Left renal cortex interstitium (tissue), 4 donors: ENCODE results near the gene TRIM63. TPM values are rescaled to one million over a fixed set of nuclear protein-coding genes. Genes with fewer than 3 reads are reported as not detected.

Source experiments
- DNase-seq, 4 donors: peaks; one replicate each; pipeline ENCODE4 v3.0.0-alpha.2; 2013; ENCODE audit warnings: low read depth in 4 of 4, low spot score in 2 of 4, missing footprints in 1 of 4
- polyA plus RNA-seq, 4 donors: library from polyadenylated mRNA; unstranded; fragments of 120-200 nt; gene quantifications; one replicate each; pipeline ENCODE4 v1.2.1, GENCODE V29; 2013; ENCODE audit not compliant: insufficient read length in 4 of 4

TRIM63 gene
- polyA plus RNA-seq, 4 donors: 0.62 to 0.87 (median 0.75) TPM

GRCh38 chr1:26089125-26089524 is 21.7 kb upstream of the TRIM63 start:
- no peak for DNase-seq

- DNase-seq: no peak
These were observed 17.4 kb upstream of the TRIM63 start for GRCh38 chr1:26084844-26085243.

GRCh38 chr1:26084091-26084561 is 16.7 kb upstream of the TRIM63 start:
- no peak for DNase-seq

- DNase-seq: no peak
These were observed 15.8 kb upstream of the TRIM63 start for GRCh38 chr1:26083208-26083607.

GRCh38 chr1:26082020-26082350 is 14.6 kb upstream of the TRIM63 start:
- DNase-seq: no peak

- no peak for DNase-seq
These were observed 14.0 kb upstream of the TRIM63 start for GRCh38 chr1:26081267-26082019.

GRCh38 chr1:26079960-26080814 is 12.8 kb upstream of the TRIM63 start:
- DNase-seq: no peak

- DNase-seq: no peak
These were observed 11.7 kb upstream of the TRIM63 start for GRCh38 chr1:26079178-26079563.

- no peak for DNase-seq
These were observed 11.1 kb upstream of the TRIM63 start for GRCh38 chr1:26078286-26079177.

- no peak for DNase-seq
These were observed 10.1 kb upstream of the TRIM63 start for GRCh38 chr1:26077524-26077923.

GRCh38 chr1:26075421-26076144 is 8.2 kb upstream of the TRIM63 start:
- DNase-seq: no peak

- DNase-seq: no peak
These were observed 4.9 kb upstream of the TRIM63 start for GRCh38 chr1:26072305-26072704.

GRCh38 chr1:26070963-26071342 is 3.5 kb upstream of the TRIM63 start:
- no peak for DNase-seq

GRCh38 chr1:26070296-26070962 is 3.0 kb upstream of the TRIM63 start:
- no peak for DNase-seq

GRCh38 chr1:26069941-26070295 is 2.5 kb upstream of the TRIM63 start:
- DNase-seq: no peak

GRCh38 chr1:26066857-26067256 is 573 bp downstream of the TRIM63 start:
- DNase-seq: no peak

GRCh38 chr1:26066160-26066559 is 1.3 kb downstream of the TRIM63 start:
- no peak for DNase-seq

GRCh38 chr1:26064553-26064952 is 2.9 kb downstream of the TRIM63 start:
- DNase-seq: no peak

- no peak for DNase-seq
These were observed 6.4 kb downstream of the TRIM63 start for GRCh38 chr1:26060832-26061574.
